ENCODE data around the gene MIER2.

Gene MIER2

DNA sequence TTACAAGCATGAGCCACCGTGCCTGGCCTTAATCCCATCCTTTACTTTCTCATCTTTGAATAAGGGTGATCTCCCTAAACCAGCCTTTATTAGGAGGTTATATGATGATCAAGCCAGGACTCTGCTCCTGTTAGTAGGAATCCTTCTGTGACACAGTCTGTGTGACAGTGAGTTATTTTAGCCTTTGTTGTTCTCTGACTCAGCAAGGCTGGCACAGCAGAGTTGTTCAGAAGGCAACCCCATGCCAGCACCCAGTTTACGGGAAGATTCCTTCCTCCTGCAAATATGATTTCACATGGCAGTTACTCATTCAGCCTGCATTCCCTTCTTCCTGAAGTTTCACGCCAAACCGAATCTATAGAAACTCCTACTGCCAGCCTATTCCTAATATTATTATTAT is 10.5 kb upstream of the MIER2 start:
- no peak for DNase-seq (ENCODE audit: low read depth)
- no peak for TF ChIP-seq CTCF (IDR thresholded peaks at IDR 0.05; ENCODE audit: insufficient read depth, low read depth, low read length, missing control alignments)
- no peak overlapping the region for H3K4me3 ChIP-seq (ENCODE audit: low read depth, low read length)

- no peak for DNase-seq (ENCODE audit: low read depth)
- H3K4me3 ChIP-seq (ENCODE audit: low read depth, low read length) = no peak overlapping the region
- TF ChIP-seq CTCF (IDR thresholded peaks at IDR 0.05; ENCODE audit: insufficient read depth, low read depth, low read length, missing control alignments) = no peak
Observed at GRCh38 chr19:351976-352625, 7.5 kb upstream of the MIER2 start.

DNA sequence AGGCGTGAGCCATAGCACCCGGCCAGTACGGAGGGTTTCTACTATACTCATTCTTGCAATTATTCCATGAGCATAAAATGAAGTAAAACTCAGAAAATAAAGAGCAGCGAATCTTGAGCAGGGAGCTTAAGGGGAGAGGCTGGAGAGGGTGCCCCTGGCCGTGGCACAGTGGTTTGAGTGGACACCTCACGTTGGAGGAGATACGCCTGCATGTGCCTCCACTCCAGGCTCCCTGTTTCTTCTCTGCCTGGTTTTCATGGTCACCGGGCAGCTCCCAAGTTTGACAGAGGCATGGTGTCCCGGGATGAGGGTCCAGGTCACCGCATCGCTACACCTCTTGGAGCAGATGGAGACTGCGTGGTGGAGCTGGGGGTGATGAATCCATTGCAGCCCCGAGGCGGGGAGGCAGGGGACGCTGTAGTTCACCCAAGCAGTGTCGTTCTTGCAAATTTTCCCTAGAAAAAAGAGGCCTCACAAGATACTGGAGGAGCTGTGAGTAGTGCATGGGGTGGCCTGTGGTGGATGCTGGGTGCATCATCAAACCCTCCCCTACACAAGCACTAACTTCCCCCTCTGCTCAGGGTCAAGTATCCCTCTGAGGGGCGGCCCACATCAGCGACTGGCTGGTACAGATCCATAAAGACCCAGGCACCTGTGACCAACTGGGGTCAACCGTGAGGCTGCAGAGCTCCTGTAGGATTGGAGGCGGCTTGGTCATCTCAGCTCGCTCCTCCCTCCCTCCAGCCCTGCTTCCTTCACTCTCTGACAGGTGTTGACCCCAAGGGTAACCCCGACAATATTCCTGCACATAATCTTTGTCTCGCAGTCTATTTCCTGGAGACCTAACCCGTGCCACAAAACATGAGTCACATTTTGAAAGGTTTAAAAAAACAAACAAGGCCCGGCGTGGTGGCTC is 3.6 kb upstream of the MIER2 start:
- no peak for TF ChIP-seq CTCF (IDR thresholded peaks at IDR 0.05; ENCODE audit: insufficient read depth, low read depth, low read length, missing control alignments)
- no peak for DNase-seq (ENCODE audit: low read depth)
- no peak overlapping the region for H3K4me3 ChIP-seq (ENCODE audit: low read depth, low read length)

DNA sequence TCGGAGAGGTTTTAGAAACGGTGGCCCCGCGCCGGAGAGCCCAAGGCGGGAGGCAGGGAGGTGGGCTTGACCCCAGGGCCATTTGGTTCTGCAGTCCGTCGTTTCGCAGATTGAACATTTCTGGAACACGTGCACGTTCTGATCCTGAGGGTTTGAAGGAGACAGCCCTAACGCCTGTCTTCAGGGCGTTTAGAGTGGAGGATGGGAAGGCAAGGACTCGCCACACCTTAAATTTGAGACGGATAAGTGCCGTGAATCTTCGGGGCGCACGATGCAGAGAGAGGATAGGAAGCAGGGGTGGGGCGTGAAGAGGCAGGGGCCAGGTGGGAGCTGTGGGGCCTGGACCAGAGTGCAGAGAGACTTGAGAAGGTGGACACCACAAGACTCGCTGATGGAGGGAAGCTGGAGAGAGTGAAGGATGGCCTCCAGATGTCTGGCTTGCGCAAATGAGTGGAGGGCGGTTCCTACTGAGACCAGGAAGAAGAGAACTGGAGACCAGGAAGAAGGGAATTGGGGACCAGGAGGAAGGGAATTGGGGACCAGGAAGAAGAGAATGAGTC is 804 bp upstream of the MIER2 start:
- H3K4me3 ChIP-seq (ENCODE audit: low read depth, low read length) = peak overlapping the region; percentile 32; the same call in 1 of the 2 replicates
- no peak for DNase-seq (ENCODE audit: low read depth)
- no peak for TF ChIP-seq CTCF (IDR thresholded peaks at IDR 0.05; ENCODE audit: insufficient read depth, low read depth, low read length, missing control alignments)

GRCh38 chr19:343941-344624 is 513 bp downstream of the MIER2 start:
- H3K4me3 ChIP-seq (ENCODE audit: low read depth, low read length) = peak overlapping the region; percentile 79
- no peak for TF ChIP-seq CTCF (IDR thresholded peaks at IDR 0.05; ENCODE audit: insufficient read depth, low read depth, low read length, missing control alignments)
- peak; percentile 29 for DNase-seq (ENCODE audit: low read depth)

GRCh38 chr19:343451-343931 is 1.1 kb downstream of the MIER2 start:
- H3K4me3 ChIP-seq (ENCODE audit: low read depth, low read length) = peak overlapping the region; percentile 79
- DNase-seq (ENCODE audit: low read depth) = no peak
- no peak for TF ChIP-seq CTCF (IDR thresholded peaks at IDR 0.05; ENCODE audit: insufficient read depth, low read depth, low read length, missing control alignments)
